Dermis blood vessel endothelial cell (primary cell): ENCODE results near the gene DMKN. TPM values are rescaled to one million over a fixed set of nuclear protein-coding genes. Genes with fewer than 3 reads are reported as not detected.

Experiments
- DNase-seq: peaks from one replicate; pipeline ENCODE4 v3.0.0; 2010
- total RNA-seq: library from RNA; depleted of rRNA; stranded (reverse); fragments of >200 nt; gene quantifications from 2 replicates; pipeline ENCODE4 v1.2.3, GENCODE V29; 2014

The DMKN gene
- total RNA-seq, result 0.34 TPM in 1 of 2 replicates, not detected in the other

GRCh38 chr19:35513628-35514281 is at the start of gene DMKN:
Gene DMKN (minus strand): TSS chr19:35513649. CDS start chr19:35513475, 174 bp downstream.
- no peak for DNase-seq

DNA sequence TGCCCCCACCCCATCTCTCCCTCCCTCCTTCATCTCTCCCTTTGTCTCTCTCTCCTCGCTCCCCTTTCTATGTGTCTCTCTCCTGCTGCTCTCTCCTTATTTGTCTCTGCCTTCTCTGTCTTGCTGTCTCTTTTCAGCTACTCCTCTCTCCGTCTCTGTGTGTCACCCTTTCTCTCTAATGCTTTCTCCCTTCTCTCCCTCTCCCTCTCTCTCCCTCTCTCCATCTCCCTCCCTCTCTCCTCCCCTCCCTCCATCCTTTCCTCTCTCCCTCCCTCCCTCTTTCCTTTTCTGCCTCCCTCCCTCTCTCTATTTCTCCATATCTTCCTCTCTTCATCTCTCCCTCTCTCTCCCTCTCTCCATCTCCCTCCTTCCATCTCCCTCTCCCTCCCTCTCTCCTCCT is 49.3 kb upstream of the DMKN start:
- DNase-seq, result no peak

GRCh38 chr19:35562336-35562735 is 48.9 kb upstream of the DMKN start:
- no peak for DNase-seq

DNA sequence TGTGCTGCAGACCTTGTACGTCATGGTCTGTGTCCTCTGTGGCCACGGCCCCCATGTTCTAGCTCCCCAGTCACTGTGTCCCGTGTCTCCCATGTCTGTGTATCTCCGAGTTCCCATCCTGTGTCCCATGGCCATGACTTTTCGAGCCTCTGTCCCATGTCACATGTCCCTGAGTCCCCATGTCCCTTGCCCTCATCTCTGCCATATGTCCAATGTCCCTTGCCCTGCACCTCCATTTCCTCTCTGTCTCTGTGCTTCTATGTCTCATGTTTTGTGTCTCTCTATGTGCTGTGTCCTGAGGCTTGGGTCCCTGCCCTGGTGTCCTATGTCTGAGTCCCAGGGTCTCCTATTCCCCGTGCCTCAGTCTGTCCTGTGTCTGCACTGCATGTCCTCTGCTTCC is 48.0 kb upstream of the DMKN start:
- no peak for DNase-seq

DNA sequence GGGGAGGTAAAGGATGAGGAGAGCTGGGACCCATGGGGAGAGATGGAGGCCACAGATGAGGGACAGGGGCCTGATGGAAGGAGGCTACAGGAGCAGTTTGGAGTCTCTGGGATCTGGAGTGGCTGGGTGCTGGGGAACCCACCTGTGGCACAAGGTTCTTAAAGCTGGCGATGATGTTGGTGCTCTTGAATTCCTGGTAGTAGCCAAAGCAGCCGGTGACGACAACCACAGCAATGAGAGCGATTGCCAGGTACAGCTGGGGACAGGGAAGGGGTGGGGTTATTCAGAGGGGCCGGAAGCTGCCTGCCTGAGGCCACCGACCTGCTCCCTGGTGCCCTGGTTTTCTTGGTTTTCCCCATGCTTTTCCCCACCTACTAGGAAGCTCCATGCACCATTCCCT is 47.2 kb upstream of the DMKN start:
- DNase-seq, result no peak

DNA sequence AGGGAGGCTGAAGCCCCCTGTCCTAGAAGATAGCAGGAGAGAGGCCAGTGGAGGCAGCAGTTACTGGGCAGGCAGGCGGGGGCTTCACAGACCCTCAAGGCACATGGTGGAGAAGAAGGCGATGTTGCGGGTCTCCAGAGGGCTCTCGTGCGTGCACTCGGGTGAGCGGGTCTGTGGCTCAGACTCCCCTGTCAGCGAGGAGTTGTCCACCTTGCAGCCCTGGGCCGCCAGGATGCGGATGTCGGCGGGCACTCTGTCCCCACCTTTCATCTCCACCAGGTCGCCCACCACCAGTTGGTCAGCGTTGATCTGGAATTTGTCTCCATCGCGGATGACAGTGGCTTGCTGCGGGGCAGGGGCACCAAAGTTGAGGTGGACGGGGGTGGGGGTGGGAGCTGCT is 46.8 kb upstream of the DMKN start:
- no peak for DNase-seq

DNA sequence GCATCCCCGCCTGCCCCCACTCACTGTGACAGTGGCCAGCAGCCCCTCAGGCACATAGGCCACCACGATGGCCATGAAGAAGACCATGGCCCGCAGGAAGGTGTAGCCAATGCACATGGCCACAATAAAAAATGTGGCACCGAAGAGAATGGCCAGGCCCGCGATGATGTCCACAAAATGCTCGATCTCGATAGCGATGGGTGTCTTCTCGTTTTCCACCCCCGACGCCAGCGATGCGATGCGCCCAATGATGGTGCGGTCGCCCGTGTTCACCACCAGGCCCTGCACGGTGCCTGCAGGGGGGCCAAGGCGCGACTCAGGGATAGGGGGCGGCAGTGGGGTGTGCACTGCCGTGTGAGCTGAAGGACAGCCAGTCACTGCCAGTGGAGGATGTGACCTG is 46.3 kb upstream of the DMKN start:
- no peak for DNase-seq

DNA sequence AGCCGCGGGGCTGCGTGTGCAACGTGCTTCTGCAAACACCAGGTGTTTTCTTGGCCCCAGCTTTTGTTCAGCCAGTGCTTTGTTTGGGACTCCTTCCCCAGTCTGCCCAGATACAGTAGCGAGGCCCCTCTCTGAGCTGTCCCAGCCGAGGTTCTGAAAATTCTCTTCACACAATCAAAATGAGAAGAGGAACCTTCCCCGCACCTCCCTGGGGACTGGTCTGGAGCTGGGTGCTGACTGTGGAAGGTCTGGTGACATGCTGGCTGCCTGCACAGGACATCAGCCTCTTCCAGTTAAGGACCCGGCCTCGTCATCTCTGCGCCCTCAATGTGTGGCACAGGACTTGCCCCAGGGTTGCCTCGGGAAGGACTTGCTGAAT is 45.8 kb upstream of the DMKN start:
- no peak for DNase-seq

DNA sequence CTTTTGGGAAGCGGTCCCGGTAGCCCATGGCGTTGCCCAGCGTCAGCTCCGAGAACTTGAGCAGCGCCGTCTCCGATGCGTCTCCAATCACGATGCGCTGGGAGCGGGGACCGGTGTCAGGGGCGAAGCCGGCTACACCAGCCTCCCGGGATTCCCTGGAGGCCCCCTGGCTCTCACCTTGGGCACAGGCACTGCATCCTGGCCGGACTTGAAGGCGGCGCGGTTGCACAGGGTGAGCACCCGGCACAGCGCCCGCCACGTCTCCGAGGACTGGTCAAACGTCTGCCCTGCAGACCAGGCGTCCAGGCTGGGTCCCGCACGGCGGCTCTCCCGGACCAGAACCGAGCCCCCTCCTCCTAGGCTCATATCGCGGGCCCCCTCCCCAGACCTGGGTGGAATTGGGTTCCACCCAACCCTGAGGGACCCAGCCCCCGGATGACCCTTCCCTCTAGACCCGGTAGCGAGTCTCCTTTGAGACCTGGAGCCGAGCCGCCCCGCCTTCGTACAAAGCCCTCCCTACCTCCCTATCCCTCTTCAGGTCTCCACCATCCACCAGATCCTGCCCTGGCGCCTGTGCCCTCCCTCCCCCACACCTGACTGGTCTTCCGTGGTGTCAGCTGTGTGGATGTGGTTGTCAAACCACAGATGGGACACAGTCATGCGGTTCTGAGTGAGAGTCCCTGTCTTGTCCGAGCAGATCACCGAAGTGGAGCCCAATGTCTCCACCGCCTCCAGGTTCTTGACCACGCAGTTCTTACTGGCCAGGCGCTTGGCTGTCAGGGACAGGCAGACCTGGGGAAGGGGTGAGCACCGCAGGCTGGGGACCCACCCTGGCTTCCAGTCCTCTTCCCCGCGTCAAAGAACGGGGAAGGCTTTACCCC is 45.2 kb upstream of the DMKN start:
- no peak for DNase-seq

GRCh38 chr19:35557539-35558399 is 44.3 kb upstream of the DMKN start:
- DNase-seq, result peak; percentile 52

GRCh38 chr19:35556846-35557538 is 43.5 kb upstream of the DMKN start:
- no peak for DNase-seq

DNA sequence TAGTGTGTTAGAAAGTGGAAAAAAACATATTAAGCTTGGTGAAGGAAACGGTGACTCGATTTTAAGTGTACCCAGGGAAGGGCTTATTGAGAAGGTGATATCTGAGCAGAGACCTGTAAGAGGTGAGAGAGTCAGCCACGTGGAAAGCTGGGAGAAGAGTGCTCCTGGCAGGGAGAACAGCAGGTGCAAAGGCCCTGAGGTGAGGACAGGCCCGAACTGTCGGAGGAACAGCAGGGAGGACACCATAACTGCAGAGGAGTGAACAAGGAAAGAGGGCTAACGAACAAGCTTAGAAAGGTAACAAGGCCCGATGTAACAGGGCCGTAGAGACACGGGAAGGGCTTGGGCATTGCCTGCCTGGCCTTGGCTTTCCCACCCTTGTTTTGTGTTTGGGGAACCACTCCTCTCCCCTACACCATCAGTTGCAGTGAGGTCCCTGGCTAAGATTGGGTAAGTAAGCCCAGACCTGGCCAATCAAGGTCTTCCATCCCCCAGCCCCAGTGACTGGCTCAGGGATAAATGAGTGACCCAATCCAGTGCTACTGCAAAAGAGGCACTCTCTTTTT is 42.7 kb upstream of the DMKN start:
- no peak for DNase-seq

GRCh38 chr19:35555301-35556005 is 42.0 kb upstream of the DMKN start:
- peak; percentile 50 for DNase-seq

DNA sequence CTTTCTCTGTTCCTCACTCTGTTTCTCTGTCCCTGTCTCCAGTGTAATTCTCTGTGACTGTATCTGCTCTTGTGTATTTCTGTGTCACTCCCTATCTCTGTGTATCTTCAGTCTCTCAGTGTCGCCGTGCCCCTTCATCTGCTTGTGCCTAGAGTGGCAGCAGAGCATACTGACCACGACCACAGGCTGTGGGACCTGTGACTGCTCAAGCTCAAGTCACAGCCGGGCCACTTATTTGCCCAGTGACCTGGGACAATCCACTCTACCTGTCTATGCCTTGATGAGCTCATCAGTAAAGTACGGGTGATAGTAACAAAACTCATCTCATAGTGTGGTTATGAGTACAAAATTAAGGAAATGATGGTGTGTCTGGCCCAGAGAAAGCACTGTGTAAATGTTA is 40.6 kb upstream of the DMKN start:
- no peak for DNase-seq

- DNase-seq, result no peak
These were observed 40.0 kb upstream of the DMKN start for GRCh38 chr19:35553385-35554000.

DNA sequence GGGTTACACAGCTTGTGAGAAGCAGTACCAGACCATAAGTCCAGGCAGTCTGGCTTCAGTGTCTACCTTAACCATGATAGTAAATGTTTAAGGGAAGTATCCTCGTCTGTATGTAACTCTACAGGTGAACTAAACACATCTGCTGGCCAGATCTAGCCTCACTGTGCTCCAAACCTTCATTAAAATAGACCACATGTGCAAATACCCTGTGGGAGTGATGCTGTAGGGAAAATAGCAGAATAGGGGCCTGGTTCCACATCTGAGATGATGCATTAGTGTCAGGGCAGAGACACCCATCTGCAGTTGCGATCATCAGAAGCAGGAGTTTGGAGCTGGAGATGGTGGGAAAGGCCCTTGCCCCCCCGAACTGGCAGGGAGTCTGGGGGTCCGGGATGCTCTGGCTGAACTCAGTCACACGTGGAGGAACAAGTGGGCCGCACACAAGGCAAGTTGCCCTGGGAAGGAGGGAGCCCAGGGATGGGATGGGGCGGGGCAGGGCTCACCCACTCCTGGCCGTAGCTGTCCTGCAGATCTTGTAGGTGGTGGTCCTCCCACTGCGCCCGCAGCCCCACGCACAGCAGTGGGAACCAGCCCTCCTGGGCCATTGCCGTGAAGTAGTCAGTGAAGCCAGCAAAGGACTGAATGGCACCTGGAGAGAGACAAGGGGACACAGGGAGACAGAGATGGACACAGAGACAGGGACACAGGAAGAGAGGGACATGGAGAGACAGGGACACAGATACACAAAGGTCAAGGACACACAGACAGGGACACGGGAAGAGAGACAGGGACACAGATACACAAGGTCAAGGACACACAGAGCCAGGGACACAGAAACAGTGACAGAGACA is 39.3 kb upstream of the DMKN start:
- DNase-seq, result no peak

- DNase-seq, result no peak
These were observed 37.8 kb upstream of the DMKN start for GRCh38 chr19:35551091-35551810.

DNA sequence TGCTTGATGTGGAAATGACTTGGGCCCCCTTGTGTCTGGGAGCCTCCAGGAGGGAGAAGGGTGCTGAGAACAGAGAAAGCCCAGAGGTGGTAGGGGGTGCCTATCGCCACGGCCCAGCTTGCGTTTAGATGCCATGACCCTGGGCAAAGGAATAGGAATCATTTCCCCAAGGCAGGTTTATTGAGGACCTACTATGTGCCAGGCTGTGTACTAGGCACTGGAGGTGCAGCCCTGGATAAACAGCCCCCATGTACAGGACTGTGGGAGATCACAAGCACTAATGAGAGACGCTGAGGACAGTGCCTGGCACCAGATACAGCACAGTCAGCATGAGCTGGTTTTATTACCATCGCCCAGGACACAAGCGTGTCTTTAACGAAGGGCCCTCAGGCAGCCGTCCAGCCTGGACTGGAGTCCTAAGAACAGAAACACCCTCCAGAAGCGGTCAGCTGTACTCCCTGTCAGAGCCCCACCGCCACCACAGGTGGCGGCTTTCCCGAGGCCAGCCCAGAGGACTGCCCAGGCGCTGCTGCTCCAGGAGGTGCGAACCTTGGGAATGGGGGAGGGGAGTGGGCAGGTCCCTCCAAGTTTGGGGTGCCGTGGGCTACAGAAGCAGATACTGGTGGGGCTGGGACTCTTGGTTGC is 36.6 kb upstream of the DMKN start:
- DNase-seq, result no peak
